Measurements from ENCODE around the gene PLEKHA5.

Gene PLEKHA5

DNA sequence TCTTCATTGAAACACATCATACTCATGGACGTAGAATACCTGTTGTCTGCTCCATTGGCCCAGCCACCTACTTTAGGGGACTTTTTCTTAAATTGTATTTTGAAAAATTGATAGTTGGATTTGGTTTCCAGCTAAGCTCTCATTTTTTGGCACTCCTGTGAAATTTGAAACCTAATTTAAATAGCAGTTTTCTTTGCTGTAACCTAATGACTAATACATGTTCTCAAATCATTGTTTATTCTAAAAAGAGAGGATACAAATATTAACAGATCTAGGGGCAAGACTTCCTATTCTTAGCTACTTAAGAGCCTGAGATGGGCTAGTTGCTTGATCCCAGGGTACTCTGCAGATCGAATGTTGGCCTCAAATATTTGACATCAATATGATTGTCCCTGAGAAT, 78.9 kb downstream of the PLEKHA5 start:
- Histone ChIP-seq H3K79me2 (no peaks in the 10 kb centered on the region), H3K9ac (no peak overlapping the region), H3K4me1 (peaks cover 8% of the 10 kb centered on the region), H3K27me3 (ENCODE audit: control insufficient read depth, insufficient read depth, low read length) (no peaks in the 10 kb centered on the region), H3K27ac (no peak overlapping the region), H3K4me2 (ENCODE audit: low read length) (no peak overlapping the region), H2AFZ (no peak overlapping the region), H3K9me3 (ENCODE audit: control insufficient read depth, low read length) (no peaks in the 10 kb centered on the region), H3K4me3 (ENCODE audit: low read depth, low read length) (no peak overlapping the region), H3K36me3 (ENCODE audit: control insufficient read depth, insufficient read depth, low read length) (no peaks in the 10 kb centered on the region)
- no peak for TF ChIP-seq CTCF (IDR thresholded peaks at IDR 0.05)

DNA sequence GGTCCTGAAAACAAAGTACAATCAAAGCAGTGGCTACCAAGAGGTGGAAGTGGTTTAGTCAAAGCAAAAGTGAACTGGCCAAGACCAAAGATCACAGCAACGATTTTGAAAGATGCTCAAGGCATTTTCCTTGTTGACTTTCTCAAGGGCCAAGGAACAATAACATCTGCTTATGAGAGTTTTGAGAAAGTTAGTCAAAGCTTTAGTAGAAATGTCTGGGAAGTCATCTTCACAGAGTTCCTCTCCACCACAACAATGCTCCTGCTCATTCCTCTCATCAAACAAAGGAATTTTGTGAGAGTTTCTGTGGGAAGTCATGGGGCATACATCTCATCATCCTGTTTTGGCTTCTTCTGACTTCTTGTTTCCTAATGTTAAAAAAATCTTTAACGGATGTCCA, 80.1 kb downstream of the PLEKHA5 start:
- no peak overlapping the region for H2AFZ ChIP-seq
- no peak overlapping the region for H3K9ac ChIP-seq
- no peaks in the 10 kb centered on the region for H3K27me3 ChIP-seq (ENCODE audit: control insufficient read depth, insufficient read depth, low read length)
- H3K27ac ChIP-seq: no peak overlapping the region
- H3K36me3 ChIP-seq (ENCODE audit: control insufficient read depth, insufficient read depth, low read length): no peaks in the 10 kb centered on the region
- H3K79me2 ChIP-seq: no peaks in the 10 kb centered on the region
- TF ChIP-seq CTCF (IDR thresholded peaks at IDR 0.05): no peak
- H3K4me3 ChIP-seq (ENCODE audit: low read depth, low read length): no peak overlapping the region
- H3K4me2 ChIP-seq (ENCODE audit: low read length): no peak overlapping the region
- H3K4me1 ChIP-seq: peaks cover 6% of the 10 kb centered on the region
- H3K9me3 ChIP-seq (ENCODE audit: control insufficient read depth, low read length): no peaks in the 10 kb centered on the region

GRCh38 chr12:19211802-19212201, 82.3 kb downstream of the PLEKHA5 start:
- H3K9me3 ChIP-seq (ENCODE audit: control insufficient read depth, low read length): no peaks in the 10 kb centered on the region
- no peak overlapping the region for H3K27ac ChIP-seq
- H3K4me2 ChIP-seq (ENCODE audit: low read length): no peak overlapping the region
- H2AFZ ChIP-seq: no peak overlapping the region
- H3K36me3 ChIP-seq (ENCODE audit: control insufficient read depth, insufficient read depth, low read length): no peaks in the 10 kb centered on the region
- no peaks in the 10 kb centered on the region for H3K79me2 ChIP-seq
- no peak for TF ChIP-seq CTCF (IDR thresholded peaks at IDR 0.05)
- no peak overlapping the region for H3K4me3 ChIP-seq (ENCODE audit: low read depth, low read length)
- H3K27me3 ChIP-seq (ENCODE audit: control insufficient read depth, insufficient read depth, low read length): no peaks in the 10 kb centered on the region
- H3K9ac ChIP-seq: no peak overlapping the region
- peaks cover 6% of the 10 kb centered on the region for H3K4me1 ChIP-seq

- no peak overlapping the region for H2AFZ ChIP-seq
- H3K9me3 ChIP-seq (ENCODE audit: control insufficient read depth, low read length): no peaks in the 10 kb centered on the region
- no peak overlapping the region for H3K4me2 ChIP-seq (ENCODE audit: low read length)
- no peak for TF ChIP-seq CTCF (IDR thresholded peaks at IDR 0.05)
- peaks cover 6% of the 10 kb centered on the region for H3K4me1 ChIP-seq
- H3K36me3 ChIP-seq (ENCODE audit: control insufficient read depth, insufficient read depth, low read length): no peaks in the 10 kb centered on the region
- H3K9ac ChIP-seq: no peak overlapping the region
- no peaks in the 10 kb centered on the region for H3K79me2 ChIP-seq
- H3K27ac ChIP-seq: no peak overlapping the region
- H3K4me3 ChIP-seq (ENCODE audit: low read depth, low read length): no peak overlapping the region
- H3K27me3 ChIP-seq (ENCODE audit: control insufficient read depth, insufficient read depth, low read length): no peaks in the 10 kb centered on the region
These were observed 82.7 kb downstream of the PLEKHA5 start for GRCh38 chr12:19212245-19212644.

DNA sequence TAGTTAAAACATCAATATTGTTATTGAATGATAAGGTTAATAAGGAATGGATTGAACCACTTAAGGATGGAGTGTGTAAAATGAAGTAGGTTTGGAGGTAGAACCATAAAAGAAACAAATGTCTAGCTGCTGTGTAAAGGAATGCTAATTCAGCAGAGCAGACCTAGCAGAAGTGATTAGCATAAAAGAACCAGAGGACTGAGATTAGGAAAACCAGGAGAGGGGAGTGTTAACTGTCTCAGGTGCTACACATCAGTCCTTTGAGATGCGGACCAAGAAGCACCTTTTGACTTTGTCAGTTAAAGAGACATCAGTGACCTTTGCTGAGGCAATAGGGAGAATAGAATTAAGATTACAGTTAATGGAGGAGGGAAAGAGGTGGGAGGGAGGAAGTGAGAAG, 84.5 kb downstream of the PLEKHA5 start:
- no peak overlapping the region for H3K9ac ChIP-seq
- no peak overlapping the region for H2AFZ ChIP-seq
- H3K27ac ChIP-seq: no peak overlapping the region
- no peaks in the 10 kb centered on the region for H3K36me3 ChIP-seq (ENCODE audit: control insufficient read depth, insufficient read depth, low read length)
- H3K9me3 ChIP-seq (ENCODE audit: control insufficient read depth, low read length): no peaks in the 10 kb centered on the region
- TF ChIP-seq CTCF (IDR thresholded peaks at IDR 0.05): no peak
- peaks cover 6% of the 10 kb centered on the region for H3K4me1 ChIP-seq
- H3K4me3 ChIP-seq (ENCODE audit: low read depth, low read length): no peak overlapping the region
- H3K27me3 ChIP-seq (ENCODE audit: control insufficient read depth, insufficient read depth, low read length): no peaks in the 10 kb centered on the region
- H3K4me2 ChIP-seq (ENCODE audit: low read length): no peak overlapping the region
- H3K79me2 ChIP-seq: no peaks in the 10 kb centered on the region

Data from parathyroid adenoma (tissue), 2 donors.